Testis (tissue), 2 donors: ENCODE data around the gene CENPV.

ENCODE experiments used
- CTCF ChIP-seq, 3 experiments: fragments of 450-650 bp in 2 of 3; fragments of 200-600 bp in 1 of 3; sonication (generic) in 1 of 3; IDR thresholded peaks; one replicate each; pipeline ENCODE4 v1.5.1; 2016 to 2019; ENCODE audit warnings: antibody characterized with exemption in 3 of 3, mild to moderate bottlenecking in 2 of 3, moderate library complexity in 1 of 3
- POLR2A ChIP-seq: fragments of 450-650 bp; IDR thresholded peaks from one replicate; pipeline ENCODE4 v1.6.1; 2017; ENCODE audit warnings: antibody characterized with exemption, mild to moderate bottlenecking, moderate library complexity

GRCh38 chr17:16352667-16353316 lies 477 bp downstream of the CENPV start:
- TF ChIP-seq POLR2A (no peak), CTCF (IDR thresholded peaks at IDR 0.05) (no peak)
